Measurements from ENCODE around the gene PIEZO2.
"Not testable (repeated sequence)": the region's sequence is repeated elsewhere in the genome, so short reads cannot be mapped to it uniquely, and the experiment has no call there.

Gene PIEZO2

DNA sequence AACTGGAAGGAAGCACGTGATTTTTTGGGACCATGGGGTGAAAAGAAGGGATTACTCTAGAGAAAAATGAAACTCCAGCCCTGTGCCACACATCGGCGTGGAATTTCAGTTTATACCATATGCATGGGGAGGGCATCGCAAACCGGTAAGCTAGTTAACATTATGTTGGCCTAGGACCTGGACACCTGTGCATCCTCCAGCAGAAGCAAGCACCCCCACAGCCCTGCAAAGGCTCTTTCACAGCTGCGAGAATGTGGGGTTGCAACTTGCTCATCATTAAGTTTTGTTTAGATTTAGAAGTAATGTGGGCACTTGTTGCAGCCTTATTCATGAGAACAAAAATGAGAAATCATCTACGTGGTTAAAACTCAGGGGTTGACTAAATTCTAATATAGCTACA is 299.2 kb downstream of the PIEZO2 start:
- TF ChIP-seq, protein P1, sequence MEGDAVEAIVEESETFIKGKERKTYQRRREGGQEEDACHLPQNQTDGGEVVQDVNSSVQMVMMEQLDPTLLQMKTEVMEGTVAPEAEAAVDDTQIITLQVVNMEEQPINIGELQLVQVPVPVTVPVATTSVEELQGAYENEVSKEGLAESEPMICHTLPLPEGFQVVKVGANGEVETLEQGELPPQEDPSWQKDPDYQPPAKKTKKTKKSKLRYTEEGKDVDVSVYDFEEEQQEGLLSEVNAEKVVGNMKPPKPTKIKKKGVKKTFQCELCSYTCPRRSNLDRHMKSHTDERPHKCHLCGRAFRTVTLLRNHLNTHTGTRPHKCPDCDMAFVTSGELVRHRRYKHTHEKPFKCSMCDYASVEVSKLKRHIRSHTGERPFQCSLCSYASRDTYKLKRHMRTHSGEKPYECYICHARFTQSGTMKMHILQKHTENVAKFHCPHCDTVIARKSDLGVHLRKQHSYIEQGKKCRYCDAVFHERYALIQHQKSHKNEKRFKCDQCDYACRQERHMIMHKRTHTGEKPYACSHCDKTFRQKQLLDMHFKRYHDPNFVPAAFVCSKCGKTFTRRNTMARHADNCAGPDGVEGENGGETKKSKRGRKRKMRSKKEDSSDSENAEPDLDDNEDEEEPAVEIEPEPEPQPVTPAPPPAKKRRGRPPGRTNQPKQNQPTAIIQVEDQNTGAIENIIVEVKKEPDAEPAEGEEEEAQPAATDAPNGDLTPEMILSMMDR (IDR thresholded peaks at IDR 0.05; ENCODE audit: low read depth, low read length, missing control alignments), result no peak
- H3K4me3 ChIP-seq (ENCODE audit: low read depth, low read length), result no peak overlapping the region
- in situ Hi-C loops (cut with HindIII; ENCODE audit: low sequenced_read_pairs), result loop anchor here (5.0 kb wide), 1 partner anchor 302 kb away; no protein-coding TSS in a partner anchor
- DNase-seq (ENCODE audit: low read depth), result no peak

DNA sequence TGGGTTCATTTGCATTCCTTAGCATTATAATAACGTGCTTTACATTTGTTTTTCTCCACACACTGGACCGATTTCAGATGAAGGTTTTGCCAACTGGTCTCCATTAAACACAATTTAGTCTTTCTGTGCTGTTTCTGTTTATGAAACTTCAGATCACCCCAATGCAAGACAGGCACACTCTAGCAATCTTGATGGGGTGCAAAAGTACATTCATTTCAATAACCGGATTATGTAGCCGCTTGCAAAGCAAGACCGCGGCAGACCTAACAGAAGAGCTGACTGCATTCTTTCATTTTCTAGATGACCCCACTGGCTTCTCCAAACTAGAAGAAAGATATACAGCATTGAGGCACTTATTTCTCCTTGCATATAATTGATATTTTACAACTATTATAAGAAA is 301.5 kb downstream of the PIEZO2 start:
- H3K4me3 ChIP-seq (ENCODE audit: low read depth, low read length), result no peak overlapping the region
- in situ Hi-C loops (cut with HindIII; ENCODE audit: low sequenced_read_pairs), result no loop called here
- TF ChIP-seq, protein P1 (IDR thresholded peaks at IDR 0.05; ENCODE audit: low read depth, low read length, missing control alignments), result no peak
- no peak for DNase-seq (ENCODE audit: low read depth)

DNA sequence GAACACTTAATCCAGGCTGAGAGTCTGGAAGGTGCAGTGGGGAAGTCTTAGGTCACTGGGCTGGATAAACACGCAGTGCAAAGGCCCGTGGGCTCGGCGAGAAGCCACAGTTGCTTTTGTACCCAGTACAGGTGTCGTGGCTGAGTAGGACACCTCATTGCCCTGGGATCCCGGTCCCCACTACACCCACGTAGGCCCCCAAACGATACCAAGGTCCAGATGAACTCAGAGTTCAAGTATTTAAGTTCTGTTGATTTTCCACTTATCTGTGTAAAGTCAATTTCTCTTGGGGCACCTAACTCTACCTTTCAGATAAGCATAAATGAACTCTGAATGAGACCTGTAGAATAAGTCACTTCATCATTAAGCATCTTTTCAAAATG is 302.0 kb downstream of the PIEZO2 start:
- TF ChIP-seq, protein P1 (IDR thresholded peaks at IDR 0.05; ENCODE audit: low read depth, low read length, missing control alignments), result no peak

DNA sequence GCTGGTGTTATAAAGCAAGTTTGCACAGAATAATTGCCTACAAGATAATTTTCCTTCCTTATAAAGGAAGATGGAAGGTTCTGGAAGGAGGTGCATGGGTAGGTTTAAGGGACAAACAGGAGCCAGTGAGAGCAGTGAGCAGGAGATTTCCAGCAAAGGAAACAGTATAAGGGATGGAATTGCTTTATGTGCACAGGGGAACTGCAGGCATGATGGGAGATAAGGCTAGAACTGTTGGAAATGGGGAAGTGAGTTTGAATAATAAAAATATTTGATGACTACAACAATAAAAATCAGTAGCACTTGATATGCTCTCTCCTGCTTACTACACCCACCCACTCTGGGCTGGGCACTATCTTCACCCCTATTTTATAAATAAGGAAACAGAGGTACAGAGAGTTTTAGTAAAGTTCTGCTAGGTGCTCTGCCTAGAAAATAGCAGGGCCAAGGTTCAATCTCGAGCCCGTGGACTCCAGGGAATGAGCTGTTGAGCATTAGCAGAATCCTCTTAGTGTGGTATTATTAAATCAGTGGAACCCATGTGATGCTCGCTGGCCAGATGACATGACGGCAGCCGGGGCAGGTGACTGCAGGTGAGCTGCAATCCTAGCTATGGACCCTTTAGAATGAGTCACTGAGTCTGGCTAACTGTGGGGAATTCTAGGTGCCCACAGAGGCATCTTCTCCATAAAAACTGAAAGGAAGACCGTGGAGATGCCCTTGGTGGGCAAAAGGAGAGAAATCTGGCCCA is 302.5 kb downstream of the PIEZO2 start:
- TF ChIP-seq, protein P1 (IDR thresholded peaks at IDR 0.05; ENCODE audit: low read depth, low read length, missing control alignments), result no peak
- H3K4me3 ChIP-seq (ENCODE audit: low read depth, low read length), result no peak overlapping the region
- in situ Hi-C loops (cut with HindIII; ENCODE audit: low sequenced_read_pairs), result no loop called here
- no peak for DNase-seq (ENCODE audit: low read depth)

More for the DNA sequence above, 302.0 kb downstream of the PIEZO2 start:
- DNase-seq (ENCODE audit: low read depth), result no peak
- H3K4me3 ChIP-seq (ENCODE audit: low read depth, low read length), result no peak overlapping the region
- in situ Hi-C loops (cut with HindIII; ENCODE audit: low sequenced_read_pairs), result no loop called here

DNA sequence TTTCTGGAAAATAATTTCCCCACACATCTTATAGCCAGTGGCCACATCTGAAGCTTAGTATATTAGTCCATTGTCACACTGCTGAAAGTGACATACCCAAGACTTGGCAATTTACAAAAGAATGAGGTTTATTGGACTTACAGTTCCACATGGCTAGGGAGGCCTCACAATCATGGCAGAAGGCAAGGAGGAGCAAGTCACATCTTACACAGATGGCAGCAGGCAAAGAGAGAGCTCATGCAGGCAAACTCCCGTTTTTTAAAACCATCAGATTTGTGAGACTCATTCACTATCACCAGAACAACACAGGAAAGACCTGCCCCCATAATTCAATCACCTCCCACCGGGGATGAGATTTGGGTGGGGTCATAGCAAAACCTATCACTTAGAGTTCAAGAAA is 303.3 kb downstream of the PIEZO2 start:
- H3K4me3 ChIP-seq (ENCODE audit: low read depth, low read length); in situ Hi-C loops (cut with HindIII; ENCODE audit: low sequenced_read_pairs); DNase-seq (ENCODE audit: low read depth): not testable (repeated sequence)

DNA sequence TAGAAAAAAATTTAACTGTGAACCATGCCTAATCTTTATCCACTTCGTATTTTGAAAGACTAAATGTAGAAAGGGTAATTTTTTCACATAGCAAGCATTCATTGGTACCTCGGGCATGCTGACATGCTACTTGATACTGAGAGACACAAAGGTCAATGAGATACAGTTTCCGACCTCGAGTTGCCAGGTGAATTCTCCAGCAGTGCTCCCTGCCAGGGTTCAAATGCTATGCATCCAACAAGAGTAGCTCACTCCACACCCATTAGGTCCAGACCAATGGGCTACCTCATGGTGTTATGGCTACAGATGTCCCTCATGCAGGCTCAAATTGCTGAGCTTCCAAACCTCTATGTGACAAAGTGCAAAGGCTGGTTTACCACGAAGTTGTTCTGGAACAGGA is 305.8 kb downstream of the PIEZO2 start:
- in situ Hi-C loops (cut with HindIII; ENCODE audit: low sequenced_read_pairs), result no loop called here
- TF ChIP-seq, protein P1 (IDR thresholded peaks at IDR 0.05; ENCODE audit: low read depth, low read length, missing control alignments), result no peak

DNA sequence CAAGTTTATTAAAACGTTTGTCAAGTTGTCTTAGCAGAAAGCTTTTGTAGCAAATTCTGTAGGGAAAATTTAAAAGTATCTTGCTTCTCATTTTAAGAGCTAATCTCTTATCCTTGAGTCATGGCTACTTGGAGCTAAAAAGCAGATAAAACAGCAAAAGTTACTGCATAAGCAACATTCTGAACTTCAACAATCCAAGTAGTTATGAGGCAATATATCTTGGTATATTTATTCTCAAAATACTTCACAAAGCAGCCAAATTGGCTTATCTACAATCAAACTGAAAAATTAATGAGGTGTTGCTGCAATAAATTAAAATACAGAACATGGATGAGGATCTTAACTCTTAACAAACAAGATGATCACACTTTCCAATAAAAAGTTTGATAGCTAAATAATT is 306.5 kb downstream of the PIEZO2 start:
- TF ChIP-seq, protein P1 (IDR thresholded peaks at IDR 0.05; ENCODE audit: low read depth, low read length, missing control alignments), result no peak
- H3K4me3 ChIP-seq (ENCODE audit: low read depth, low read length), result no peak overlapping the region
- no peak for DNase-seq (ENCODE audit: low read depth)
- in situ Hi-C loops (cut with HindIII; ENCODE audit: low sequenced_read_pairs), result no loop called here

More for the DNA sequence above, 305.8 kb downstream of the PIEZO2 start:
- H3K4me3 ChIP-seq (ENCODE audit: low read depth, low read length), result no peak overlapping the region
- no peak for DNase-seq (ENCODE audit: low read depth)

Data from astrocyte of the cerebellum (primary cell).